Measurements from ENCODE around the gene ZFR2. TPM values are rescaled to one million over a fixed set of nuclear protein-coding genes. Genes with fewer than 3 reads are reported as not detected.

The ZFR2 gene
- total and polyA plus RNA-seq, 2 of the 8 experiments (the other 6 are each of a cell fraction or from before 2014, with no cell fraction given) = 14.5 to 28.4 TPM

- TF ChIP-seq ATF2 (IDR thresholded peaks at IDR 0.05; ENCODE audit: low read length) (no peak), EGR1 (IDR thresholded peaks at IDR 0.05; ENCODE audit: borderline replicate concordance, low read depth, low read length) (no peak), ATF3 (IDR thresholded peaks at IDR 0.05; ENCODE audit: insufficient read depth, low read depth, low read length) (no peak), RNF2 (IDR thresholded peaks at IDR 0.05; ENCODE audit: borderline replicate concordance, low read depth, low read length, missing control alignments, poor library complexity, severe bottlenecking) (no peak), CEBPB (IDR thresholded peaks at IDR 0.05; ENCODE audit: low read depth, low read length) (no peak), SUZ12 (IDR thresholded peaks at IDR 0.05; ENCODE audit: low read length) (no peak), TBP (IDR thresholded peaks at IDR 0.05; ENCODE audit: low read depth, low read length) (peak; percentile 62; the same call in 1 of the 2 replicates), E2F6 (IDR thresholded peaks at IDR 0.05) (no peak), SIX5 (IDR thresholded peaks at IDR 0.05; ENCODE audit: low read depth, low read length) (no peak), PHF8 (conservative IDR thresholded peaks at IDR 0.05; ENCODE audit: low read depth, low read length) (peak; percentile 45; the same call in 1 of the 2 replicates), SP2 (IDR thresholded peaks at IDR 0.05; ENCODE audit: low read length) (no peak), YY1 (IDR thresholded peaks at IDR 0.05; ENCODE audit: low read depth, low read length) (0 out of 2 replicates have a peak, but pooled peaks have one; percentile 16)
These were observed 11.8 kb upstream of the ZFR2 start, which contains the start of gene ATCAY (continued) for GRCh38 chr19:3880471-3881271.

Data from H1 (cell line).